Stimulated activated CD8-positive, alpha-beta memory T cell treated with anti-CD3 and anti-CD28 coated beads, Interleukin-12 subunit alpha, Interleukin-12 subunit beta, amount 100 ng/mL, for 24 hours (primary cell): ENCODE measurements around the gene PAX5.
A peak's percentile ranks its signal among the peaks of the same experiment; 100 is the strongest.

ENCODE experiments used
- DNase-seq: peaks from one replicate; pipeline ENCODE4 v3.0.0-alpha.2; 2020; ENCODE audit errors: extremely low read depth

PAX5 gene

DNA sequence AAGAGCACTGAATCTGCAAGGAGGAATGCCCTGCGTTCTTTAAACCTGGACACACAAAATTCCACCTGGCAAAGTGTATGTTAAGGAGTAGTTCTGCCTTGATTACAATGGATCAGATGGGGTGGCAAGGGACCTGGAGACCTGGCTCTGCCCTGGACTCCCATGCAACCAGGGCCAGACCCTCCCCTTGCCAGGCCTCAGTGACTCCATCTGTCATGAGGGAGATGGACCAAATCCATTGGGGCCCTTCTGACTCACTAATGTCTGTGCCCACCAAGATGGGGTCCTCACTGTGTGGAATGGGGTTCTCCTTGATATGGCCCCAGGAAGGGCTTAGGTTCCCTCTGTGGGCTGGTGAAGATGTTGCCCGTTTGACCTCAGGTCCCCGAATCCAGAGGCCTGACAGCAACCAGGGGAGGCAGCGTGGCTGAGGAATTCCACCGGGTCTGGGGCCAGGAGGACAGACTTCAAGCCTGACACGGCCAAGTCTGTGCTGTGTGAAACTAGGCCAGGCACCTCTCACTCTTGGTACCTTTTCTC lies 100.3 kb downstream of the PAX5 start:
- DNase-seq, result no peak

DNA sequence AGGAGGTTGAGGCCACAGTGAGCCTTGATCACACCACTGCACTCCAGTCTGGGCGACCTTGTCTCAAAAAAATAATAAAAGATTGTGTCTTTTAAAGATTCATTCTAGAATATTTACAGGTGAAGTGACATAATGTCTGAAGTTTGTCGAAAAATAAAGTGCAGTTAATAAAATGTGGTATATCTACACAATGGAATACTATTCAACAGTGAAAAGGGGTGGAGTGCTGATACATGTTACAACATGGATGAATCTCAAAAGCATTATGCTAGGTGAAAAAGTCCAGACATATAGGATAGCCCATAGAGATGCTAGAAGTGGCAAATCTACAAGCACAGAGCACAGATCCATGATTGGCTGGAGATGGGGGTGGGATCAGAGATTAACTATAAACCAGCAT lies 101.9 kb downstream of the PAX5 start:
- no peak for DNase-seq

DNA sequence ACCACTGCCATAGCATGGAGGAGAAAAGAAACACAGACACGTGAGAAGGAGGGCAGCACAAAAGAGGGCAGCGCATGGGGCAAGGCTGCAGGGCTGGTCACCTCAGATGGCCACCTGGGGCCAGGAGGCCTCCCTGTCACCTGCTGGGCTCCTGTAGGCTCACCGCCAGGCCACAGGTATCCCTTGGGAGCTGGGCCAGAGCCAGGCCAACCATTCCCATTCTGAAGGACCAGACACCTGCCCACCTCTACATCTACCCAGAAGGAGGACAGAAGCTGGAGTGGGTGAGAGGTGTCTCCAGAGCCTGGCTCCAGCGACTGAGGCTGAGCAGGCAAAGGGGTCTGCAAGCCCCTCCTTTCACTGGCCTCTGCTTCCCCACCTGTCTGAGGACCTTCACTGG lies 103.1 kb downstream of the PAX5 start:
- no peak for DNase-seq

DNA sequence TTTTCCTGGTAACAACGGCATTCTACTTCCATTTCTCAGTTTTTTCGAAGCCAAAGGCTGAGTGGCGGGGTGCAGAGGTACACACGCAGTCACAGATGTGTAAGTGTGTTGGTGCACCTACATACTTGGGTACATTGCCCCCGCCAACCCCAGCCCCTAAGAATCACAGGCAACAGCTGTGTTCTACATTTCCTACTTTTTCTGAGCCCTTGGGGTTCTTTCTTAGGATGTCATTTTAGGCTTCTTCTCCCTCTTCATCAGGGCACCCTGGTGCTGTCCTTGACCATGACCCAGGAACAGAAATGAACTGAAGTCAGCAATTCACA lies 104.8 kb downstream of the PAX5 start:
- no peak for DNase-seq

DNA sequence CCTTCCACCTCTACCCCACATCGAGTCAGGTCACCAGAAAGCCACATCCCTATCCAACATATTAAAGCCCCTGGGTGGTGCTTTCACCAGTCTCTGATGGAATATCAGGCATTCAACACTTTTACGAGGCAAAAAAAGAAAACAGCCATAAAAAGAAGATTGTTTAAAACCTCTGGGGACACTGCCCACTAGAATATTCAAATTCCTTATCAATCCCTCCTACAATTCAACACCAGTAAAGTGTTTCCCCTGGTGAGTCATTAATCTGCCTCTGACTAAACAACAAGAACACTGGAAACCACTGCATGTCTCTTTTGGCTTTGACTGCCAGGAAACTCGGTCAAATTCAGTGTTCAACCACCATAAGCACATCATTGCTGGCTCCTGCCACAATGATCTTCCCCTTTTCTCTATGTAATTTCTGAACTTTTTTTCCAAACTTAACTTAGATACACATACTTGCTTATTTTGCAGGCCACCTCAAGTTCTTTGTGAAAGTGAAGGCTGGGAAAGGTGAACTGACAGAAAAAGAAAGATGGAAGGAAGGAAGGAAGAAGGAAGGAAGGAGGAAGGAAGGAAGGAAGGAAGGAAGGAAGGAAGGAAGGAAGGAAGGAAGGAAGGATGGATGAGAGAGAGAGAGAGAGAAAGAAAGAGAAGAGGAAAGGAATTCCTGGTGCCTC lies 105.3 kb downstream of the PAX5 start:
- no peak for DNase-seq

DNA sequence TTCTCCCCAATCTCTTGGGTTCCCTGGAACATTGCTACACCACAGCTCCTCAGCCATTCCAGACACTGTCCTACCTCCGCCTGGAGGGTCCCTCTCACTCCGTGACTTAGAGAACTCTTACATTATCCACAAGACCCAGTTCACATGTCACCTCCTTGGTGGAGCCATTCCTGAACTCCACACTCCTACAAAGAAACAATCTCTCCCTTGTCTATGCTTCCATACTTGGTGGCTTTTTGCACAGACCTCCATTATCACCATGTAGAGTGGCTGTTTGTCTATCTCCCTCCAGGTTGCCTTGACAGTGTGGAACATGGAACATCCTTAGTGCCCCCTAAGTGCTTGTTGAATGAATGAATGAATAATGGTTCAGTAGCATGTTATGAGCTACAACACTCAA lies 105.9 kb downstream of the PAX5 start:
- no peak for DNase-seq

DNA sequence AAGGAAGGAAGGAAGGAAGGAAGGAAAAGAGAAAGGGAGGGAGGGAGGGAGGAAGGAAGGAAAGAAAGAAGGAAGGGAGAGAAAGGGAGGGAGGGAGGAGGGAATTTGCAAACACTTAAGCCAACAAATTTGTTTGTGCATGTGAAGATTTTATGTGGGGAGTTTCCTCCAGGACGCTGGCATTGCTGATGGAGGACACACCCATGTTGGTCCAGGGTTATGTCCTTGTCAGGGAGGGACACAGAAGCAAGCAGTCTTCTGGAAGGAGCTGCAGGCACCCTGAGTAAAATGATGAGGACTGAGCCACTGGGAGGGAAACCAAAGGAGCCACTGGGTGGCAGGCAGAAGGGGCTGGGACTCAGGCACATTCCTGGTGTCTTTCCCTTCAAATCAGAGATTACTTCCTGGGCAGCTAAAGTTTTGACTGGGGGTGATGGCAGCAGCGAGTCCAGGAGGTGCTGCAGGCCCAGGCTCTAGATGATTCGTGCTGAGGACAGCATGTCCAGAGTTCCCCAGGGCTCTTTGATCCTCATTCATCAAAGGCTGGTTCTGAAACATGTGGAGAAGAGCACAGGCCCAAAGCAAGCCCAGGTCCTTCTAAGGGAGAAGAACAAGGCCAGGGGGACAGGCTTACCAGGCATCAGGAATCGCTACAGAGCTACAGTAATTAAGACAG lies 109.2 kb downstream of the PAX5 start:
- no peak for DNase-seq

DNA sequence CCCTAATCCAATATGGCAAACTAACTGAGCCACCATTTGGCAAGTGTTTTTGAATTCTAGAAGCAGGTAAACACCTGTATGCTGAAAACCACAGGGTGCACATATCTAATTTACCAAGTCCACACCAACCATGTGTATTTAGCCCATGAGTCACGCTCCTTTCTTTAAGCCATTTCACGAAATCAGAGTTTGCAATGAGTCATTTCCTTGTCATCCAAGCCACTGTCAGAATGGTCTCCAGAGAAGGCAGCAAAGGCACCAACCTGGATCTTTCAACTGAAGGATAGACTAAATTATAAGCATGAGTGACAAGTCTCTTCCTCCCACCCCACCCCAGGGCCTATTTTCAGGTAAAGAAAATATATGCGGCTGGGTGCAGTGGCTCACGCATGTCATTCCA lies 110.0 kb downstream of the PAX5 start:
- DNase-seq, result no peak

DNA sequence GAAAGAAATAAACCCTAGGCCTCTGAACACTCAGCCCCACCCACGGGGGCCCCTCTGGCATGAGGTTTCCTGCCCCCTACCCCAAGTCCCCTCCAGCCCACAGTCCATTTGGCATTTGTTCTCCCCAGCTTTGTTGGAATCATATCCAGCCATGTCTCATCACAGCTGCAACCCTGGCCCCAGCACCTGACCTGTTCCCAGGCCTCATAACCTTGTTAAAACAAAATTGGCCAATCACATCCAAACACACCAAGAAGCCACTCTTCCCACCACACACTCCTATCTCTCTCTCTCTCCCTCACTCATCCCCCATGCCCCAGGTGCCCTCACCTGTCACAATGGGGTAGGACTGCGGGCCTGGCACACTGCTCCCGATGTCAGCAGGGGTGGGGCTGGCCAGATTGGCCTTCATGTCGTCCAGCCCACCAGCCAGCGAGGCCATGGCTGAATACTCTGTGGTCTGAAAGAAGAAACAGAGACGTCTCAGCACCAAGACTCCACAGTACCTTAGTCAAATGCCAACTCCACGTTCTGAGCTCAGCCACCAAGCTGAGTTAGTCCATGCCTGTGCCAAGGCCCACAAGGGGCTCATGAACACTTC lies 110.9 kb downstream of the PAX5 start:
- no peak for DNase-seq

DNA sequence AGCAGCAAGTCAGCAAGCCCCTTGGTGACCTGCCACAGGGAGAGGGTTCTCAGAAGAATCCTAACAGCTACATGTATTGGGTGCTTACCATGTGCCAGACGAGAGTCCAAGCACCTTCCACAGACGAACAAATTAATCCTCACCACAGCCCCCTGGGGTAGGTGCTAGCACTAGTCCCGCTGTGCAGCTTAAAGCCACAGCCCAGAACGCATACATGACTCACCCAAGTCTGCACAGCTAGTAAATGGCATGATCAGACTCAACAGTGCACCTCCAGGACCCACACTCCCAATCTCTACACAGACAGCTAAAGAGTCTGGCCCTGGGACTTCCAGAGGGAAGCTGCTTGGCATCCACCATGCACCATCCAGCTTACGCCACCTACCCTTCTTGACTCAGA lies 111.5 kb downstream of the PAX5 start:
- no peak for DNase-seq

DNA sequence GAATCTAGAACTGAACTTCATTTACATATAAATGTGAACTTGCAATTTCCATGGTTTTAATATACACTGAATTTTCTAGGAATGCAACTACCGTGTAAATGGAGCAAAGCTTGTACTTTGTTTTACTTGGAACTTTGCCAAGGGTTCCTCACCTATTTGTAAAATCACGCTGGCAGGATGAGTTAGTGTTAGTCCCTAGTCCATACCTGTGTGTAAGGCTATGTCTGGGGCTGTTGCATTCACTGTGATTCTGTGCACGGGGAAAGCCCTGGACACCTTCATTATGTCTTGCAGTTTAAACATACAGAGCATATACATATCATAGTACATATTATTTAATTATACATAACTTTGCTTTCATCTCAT lies 119.9 kb downstream of the PAX5 start:
- no peak for DNase-seq

DNA sequence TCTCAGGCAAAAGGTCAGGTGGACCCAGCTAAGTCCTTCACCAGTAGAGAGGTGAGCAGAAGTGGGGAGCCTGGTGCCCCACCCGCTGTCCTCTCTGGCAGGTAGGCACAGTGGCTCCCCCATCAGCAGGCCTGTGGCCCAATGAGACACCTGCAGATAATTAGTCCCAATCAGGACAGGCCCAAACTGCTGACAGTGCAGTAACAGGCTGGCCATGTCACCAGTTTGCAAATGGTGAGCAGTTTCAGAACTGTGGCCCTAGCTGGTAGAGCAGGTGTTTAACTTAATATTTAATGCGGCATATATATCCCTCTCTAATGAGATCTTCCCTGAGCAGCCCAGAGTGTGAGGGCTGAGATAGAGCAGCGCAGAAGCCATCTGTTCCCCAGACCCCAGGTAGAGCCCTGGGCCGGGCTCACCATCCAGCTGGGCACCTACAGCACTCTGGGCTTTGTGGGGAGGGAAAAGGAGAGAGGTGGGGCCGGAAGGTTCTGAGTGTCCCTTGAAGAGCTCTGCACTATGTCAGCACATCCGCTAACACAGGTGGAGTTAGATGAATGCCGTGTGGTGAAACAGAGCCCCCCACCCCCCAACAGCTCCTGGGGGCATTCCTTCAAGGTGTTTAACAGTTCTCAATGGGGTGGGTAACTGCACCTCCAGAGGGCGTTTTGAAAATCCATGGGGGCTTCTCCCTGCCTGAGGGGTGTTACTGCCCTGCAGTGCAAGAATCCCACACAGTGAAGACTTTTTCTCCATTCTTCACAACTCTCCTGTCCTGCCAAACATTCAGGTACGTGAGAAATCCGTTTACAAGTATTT lies 120.5 kb downstream of the PAX5 start:
- DNase-seq, result no peak

DNA sequence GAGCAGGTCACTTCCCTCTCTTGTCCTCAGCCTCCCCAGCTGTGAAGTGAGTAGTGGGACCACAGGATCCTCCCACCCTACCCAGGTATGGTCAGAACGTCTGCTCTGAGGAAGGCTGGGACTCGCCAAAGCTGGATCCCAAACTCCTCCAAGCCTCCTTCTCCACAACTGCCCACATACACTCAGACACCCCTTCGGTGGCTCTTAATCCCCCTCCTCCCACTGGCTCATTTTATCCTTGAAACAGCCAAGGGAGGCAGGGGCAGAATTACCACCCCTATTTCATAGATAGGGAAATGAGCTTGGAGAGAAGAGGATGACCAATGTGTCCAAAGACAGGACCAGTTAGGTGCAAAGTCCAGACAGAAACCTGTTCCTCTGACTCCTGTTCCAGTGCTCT lies 121.4 kb downstream of the PAX5 start:
- DNase-seq, result no peak

DNA sequence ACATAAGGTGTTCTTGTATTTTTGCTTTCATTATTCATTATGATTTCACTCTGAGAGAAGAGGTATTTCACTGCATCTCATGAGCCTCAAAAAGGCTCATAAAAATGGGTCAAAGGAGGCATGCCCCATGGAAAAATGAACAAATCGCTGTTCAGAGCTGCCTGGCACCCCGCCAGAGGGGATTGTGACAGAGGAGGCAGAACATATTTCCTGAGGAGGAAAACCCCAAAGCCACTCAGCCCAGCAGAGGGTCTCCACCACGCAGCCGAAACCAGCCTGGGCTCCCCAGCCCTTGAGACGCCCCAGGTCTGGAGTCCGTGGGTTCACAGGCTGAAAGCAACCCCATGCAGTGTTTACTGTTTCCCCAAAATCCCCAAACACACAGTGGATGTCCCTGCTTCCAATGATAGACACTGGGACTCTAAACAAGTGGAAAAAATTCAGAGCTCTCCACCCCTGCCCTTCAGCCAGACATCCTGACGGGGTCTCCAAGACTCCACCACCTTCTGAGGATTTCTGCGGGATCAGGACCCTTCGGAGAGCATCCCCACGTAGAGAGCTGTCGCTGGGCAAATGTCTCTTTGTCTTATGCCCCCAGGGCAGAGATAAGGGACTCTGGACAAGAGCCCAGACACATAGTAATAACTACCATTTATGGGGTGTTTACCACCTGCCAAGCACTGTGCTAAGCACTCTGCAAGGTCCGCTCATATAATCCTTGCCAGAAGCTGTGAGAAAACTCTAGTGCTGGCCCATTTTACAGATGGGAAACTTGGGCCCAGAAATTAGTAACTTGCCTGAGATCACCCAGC lies 122.3 kb downstream of the PAX5 start:
- no peak for DNase-seq

DNA sequence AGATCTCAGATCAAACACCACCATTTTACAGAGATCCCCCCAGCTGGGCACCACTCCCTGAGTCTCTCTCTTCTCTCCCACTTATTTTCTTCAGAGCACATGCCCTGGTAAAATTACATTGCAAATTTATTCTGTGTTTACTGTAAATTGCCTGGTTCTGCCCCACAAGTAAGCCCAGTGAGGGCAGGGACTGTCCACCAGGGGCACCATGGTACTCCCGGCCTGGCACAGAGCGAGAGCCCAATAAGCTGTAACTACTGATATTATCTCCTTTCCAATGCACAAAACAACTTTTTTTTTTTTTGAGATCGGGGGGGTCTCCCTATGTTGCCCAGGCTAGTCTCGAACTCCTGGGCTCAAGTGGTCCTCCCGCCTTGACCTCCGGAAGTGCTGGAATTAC lies 123.0 kb downstream of the PAX5 start:
- no peak for DNase-seq

DNA sequence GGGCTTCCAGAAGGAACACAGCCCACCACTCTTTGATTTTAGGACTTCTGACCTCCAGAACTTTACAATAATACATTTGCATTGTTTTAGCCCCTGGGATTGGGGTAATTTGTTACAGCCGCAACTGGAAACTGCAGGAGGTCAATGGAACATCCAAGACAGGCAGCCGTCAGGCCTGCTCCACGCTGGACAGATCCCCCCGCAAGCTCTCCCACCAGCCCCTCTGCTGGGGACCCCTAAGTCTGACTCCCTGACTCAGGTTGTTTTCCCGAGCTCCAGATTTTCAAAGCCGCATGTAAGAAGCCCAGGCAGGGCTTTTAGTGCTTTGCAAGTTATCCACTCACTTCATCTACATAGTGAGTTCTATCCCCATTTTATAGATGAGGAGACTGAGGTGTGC lies 127.6 kb downstream of the PAX5 start:
- no peak for DNase-seq

DNA sequence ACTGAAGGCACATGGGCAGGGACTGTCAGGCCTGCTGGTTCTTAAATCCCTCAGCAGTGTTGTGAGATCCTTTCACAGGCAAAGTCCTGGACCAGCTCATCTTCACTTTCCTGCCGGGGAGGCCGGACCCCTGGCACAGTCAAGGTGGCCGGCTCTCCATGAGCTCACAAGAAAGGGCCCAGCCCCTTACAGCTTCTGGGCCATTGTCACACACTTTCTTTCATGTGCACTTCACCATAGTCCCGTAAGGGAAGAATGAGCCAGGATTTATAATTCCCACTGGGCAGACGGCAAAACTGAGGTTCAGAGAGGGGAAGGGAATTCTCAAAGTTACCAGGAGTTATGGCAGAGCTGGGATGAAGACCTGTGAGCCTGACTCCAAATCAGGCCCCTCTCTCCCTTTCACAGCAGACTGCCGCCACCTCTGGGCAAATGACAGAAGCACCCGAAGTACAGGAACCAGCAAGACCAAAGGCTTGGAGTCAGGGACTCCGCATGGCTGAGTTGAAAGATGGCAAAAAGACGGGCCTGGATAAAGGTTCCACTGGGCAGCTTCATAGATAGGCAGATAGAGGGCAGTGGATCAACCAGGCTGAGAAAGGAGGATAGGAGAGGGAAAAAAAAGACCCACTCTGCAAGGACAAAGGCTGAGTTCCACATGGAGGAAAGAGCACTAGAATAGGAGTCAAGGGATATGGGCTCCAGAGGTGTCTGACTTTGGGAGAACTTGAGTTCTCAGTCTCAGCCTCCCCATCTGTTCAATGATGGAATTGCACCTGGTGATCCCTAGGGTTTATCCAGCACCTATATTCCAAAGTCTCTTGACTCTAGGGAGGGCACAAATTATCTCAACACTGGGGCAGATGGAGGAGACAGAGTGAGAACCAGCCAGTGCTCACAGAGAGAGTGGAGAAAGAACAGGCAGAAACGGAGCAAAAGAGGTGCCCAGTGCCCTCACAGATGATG lies 128.7 kb downstream of the PAX5 start:
- DNase-seq, result no peak

DNA sequence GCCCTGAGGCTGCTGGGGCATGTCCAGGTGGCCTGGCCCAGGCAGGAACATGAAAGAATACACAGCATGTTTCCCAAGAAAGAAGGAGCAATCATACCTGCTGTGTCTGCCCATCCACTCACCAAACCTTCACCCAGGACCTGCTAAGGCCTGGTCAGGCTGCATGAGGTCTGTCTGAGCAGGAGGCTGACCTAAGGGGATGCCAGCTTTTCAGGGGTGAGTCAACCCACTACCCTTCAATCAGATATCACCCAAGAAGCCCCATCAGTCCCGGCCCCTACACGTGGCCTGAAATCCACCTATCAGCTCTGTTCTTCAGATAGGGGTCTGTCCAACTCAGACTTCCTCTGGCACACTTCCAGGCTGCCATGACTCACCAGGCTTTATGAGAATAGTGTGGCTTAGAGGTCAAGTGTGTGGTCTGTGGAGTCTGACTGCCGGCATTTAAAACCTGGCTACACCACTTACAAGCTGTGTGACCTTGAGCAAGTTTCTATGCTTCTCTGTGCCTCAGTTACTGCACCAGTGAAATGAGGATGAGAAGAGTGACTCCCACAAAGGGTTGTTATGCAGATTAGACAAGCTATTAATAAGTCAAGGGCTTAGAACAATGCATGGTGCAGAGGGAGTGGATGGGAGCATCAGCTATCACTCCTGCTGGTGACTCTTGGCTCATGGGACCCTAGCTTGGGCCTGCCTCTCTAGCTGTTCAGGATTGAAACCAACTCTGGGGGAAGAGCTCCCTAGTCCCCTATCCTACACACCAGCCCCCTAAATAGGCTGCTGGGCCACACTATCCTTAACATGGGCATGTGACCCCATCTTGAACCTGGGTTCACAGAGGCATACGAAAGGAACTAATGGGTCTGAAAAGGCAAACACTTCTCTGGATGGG lies 130.3 kb downstream of the PAX5 start:
- DNase-seq, result peak; percentile 12

DNA sequence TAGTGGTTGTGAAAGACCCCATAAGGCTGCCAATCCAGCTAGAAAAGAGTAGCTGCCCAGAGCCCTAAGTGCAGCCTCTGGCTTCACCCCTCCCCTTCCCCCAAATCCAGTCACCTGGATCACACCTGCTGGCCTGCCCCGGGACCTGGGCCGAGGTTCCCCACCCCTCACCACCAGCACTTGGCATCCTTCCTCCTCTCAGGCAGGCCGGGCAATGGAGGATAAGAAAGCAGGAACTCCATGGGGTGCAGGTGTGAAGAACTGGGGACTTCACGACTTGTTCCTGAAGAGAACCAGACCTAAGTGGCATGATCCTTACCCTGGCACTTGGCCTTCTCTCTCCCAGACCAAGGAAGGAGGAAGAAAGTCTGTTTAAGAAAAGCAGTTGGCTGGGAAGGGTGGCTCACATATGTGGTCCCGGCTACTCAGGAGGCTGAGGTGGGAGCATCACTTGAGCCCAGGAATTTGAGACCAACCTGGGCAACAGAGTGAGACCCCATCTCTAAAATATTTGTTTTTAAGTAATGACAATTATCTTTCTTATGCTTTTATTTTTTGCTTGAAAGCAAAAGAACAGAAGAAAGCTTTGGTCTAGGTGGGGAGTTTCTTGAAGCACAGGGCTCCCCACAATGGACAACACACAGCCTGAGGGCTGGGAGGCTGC lies 131.1 kb downstream of the PAX5 start:
- no peak for DNase-seq
